HG03575 (cell line): ENCODE measurements around the gene FECH.

Experiments
- ATAC-seq: cut with Tn5 transposase; IDR thresholded peaks from one replicate; pipeline ENCODE4 v1.9.1; 2021; ENCODE audit not compliant: unreplicated experiment, insufficient number of reproducible peaks, low FRiP score; ENCODE audit errors: extremely low read depth

FECH gene

GRCh38 chr18:57584444-57584843 is 2.1 kb downstream of the FECH start:
- no peak for ATAC-seq

GRCh38 chr18:57583297-57583835 is 3.1 kb downstream of the FECH start:
- ATAC-seq: no peak

- ATAC-seq: peak; percentile 82
Measured at GRCh38 chr18:57581301-57581934, 5.1 kb downstream of the FECH start.

- no peak for ATAC-seq
Measured at GRCh38 chr18:57579934-57580333, 6.6 kb downstream of the FECH start.

GRCh38 chr18:57576316-57576715 is 10.2 kb downstream of the FECH start:
- no peak for ATAC-seq

- no peak for ATAC-seq
Measured at GRCh38 chr18:57575542-57575941, 11.0 kb downstream of the FECH start.

- no peak for ATAC-seq
Measured at GRCh38 chr18:57574866-57575265, 11.6 kb downstream of the FECH start.

GRCh38 chr18:57570162-57570561 is 16.3 kb downstream of the FECH start:
- no peak for ATAC-seq

- ATAC-seq: no peak
Measured at GRCh38 chr18:57569133-57569532, 17.4 kb downstream of the FECH start.

GRCh38 chr18:57561728-57562423 is 24.6 kb downstream of the FECH start:
- no peak for ATAC-seq

- ATAC-seq: no peak
Measured at GRCh38 chr18:57561261-57561660, 25.2 kb downstream of the FECH start.

- no peak for ATAC-seq
Measured at GRCh38 chr18:57559314-57559713, 27.2 kb downstream of the FECH start.

GRCh38 chr18:57555134-57555533 is 31.4 kb downstream of the FECH start:
- ATAC-seq: no peak

- no peak for ATAC-seq
Measured at GRCh38 chr18:57550510-57550909, 36.0 kb downstream of the FECH start.

GRCh38 chr18:57547260-57547659 is 39.2 kb downstream of the FECH start:
- no peak for ATAC-seq

GRCh38 chr18:57544936-57545660 is 41.4 kb downstream of the FECH start:
- no peak for ATAC-seq

- no peak for ATAC-seq
Measured at GRCh38 chr18:57543560-57543959, 42.9 kb downstream of the FECH start.

GRCh38 chr18:57542812-57543427 is 43.6 kb downstream of the FECH start:
- ATAC-seq: no peak

- no peak for ATAC-seq
Measured at GRCh38 chr18:57542126-57542525, 44.4 kb downstream of the FECH start.
